SHP77 treated with DMSO at 0.1 percent for 48 hours (cell line): ENCODE measurements around the gene SMARCC2.
"Not testable (repeated sequence)": the region's sequence is repeated elsewhere in the genome, so short reads cannot be mapped to it uniquely, and the experiment has no call there.

Experiments
- DNase-seq: peaks from one replicate; lab custom pipeline; 2025; lab: John Stamatoyannopoulos, UW

Gene SMARCC2

GRCh38 chr12:56121204-56121870 is 67.9 kb downstream of the SMARCC2 start:
- DNase-seq, result no peak

DNA sequence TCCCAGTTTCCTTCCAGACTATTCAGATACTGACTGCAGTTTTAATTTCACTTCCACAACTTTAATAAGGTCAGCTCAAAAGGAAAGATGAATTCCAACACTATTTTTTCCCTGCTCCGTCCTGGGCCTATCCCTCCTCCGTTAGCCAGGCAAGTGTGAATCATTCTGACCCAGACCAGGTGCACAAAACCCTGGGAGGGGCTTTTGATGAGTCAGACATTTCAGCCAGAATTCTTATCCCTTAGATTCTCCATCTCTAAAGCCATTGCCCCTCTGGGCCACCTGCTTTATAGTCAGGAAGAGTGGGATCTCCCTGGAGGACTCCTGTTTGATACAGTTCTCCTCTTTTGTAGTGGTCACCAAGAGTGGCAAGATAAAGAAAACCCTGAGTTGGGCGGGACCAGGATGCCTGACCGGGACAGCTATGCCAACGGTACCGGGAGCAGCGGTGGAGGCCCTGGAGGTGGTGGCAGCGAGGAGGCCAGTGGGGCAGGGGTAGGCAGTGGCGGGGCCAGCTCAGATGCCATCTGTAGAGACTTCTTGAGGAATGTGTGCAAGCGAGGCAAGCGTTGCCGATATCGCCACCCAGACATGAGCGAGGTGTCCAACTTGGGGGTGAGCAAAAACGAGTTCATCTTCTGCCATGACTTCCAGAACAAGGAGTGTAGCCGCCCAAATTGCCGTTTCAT is 69.0 kb downstream of the SMARCC2 start:
- DNase-seq, result no peak

- peak; percentile 77 for DNase-seq
These were observed 69.9 kb downstream of the SMARCC2 start for GRCh38 chr12:56119361-56119796.

GRCh38 chr12:56118688-56119357 is 70.5 kb downstream of the SMARCC2 start:
- no peak for DNase-seq

DNA sequence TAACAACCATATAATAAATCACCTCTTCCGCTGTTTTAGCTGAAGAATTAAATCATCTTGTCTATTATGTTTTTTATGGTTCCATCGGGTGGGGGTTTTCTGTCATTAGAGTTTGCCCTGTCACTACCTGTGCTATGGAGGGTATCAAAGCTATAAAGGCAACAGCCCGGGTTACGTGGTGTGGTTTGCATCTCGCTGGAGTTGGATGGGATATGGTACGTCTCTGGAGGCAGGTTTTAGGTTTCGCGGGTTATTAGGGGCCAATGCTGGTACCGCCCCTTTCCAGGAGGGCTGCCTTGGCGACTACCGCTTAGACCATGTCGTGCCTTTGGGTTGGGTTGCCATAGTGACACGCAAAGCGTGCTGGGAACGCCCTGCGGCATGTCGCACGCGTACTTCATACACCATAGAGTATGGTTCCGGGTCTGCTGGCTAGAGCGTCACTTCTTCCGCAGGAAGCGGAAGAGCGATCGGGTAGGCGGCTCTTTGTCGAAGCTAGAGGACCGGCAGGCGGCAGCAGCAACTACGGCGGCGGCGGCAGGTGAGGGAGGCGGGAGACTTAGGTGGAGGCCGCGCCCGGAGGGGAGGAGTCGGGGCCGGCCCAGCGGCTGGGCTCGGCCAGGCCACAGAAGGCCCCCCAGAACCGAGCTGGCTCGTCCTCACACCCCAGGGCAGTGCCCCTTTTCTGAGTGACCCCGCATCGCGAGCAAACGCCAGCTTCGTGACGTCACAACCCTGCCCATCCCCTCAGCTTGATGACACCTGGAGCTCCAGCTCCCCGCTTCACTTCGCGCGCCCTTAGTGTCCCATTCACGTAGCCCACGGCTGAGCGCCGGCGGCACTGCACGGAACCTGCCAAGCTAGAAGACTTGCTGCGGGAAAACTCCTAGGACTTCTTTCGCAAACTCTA is 71.2 kb downstream of the SMARCC2 start, which contains the start of gene ZC3H10:
TSS of gene ZC3H10 (plus strand) at position 489 of the 910 bp plus-strand sequence. CDS start 2,297 bp downstream, outside the sequence.
- DNase-seq, result peak; percentile 95

DNA sequence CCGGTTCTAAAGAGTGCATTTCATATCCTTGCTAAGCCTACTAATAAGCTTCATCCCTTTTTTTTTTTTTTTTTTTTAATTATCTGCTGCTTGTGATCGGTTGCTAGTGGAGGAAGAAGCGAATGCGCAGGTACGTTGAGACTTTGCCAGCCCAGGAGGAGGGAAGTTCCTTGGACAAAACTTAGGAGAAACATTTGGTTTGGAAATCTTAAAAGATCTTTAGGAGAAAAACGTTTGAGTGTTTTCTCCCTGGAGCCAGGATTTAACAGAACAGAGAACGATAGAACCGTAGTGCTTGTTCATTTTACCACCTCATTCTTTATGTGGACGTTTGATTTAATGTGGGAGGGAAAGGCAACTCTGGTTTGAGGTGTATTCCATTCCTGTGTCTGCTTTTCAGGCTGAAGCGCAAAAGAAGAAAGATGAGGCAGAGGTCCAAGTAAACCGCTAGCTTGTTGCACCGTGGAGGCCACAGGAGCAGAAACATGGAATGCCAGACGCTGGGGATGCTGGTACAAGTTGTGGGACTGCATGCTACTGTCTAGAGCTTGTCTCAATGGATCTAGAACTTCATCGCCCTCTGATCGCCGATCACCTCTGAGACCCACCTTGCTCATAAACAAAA is 72.1 kb downstream of the SMARCC2 start:
- DNase-seq, result not testable (repeated sequence)

DNA sequence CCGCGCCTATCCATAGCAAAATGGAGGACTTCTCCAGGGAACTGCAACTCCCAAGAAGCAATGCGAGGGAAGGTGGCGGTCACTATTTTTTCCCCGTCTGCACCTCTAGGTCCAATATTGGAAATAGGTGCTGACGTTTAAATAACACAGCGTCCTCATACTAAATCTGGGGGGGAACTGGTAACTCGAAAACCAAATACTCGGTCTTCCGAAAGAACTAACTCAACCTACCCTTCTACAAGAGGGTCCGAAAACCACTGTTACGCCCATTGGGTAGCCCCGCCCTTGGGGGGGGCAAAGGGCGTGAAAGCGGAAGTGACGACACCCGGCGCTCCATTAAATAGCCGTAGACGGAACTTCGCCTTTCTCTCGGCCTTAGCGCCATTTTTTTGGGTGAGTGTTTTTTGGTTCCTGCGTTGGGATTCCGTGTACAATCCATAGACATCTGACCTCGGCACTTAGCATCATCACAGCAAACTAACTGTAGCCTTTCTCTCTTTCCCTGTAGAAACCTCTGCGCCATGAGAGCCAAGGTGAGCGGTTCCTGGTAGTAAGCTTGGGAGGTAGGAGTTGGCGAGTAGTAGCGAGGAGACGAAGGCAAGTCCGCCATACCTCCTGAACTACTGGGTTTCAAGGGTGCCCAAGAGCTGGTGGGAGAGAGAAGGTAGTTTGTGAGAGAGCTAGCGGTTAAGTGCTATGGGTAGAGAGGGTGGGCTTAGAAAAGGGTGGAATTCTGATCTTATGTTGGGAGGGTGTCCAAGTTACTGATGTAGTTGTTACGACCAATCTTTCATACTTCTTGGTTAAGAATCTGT is 72.8 kb downstream of the SMARCC2 start, which contains the start of gene RPL41:
TSS of gene RPL41 (plus strand) at position 367 of the 815 bp plus-strand sequence.
- peak; percentile 90 for DNase-seq

DNA sequence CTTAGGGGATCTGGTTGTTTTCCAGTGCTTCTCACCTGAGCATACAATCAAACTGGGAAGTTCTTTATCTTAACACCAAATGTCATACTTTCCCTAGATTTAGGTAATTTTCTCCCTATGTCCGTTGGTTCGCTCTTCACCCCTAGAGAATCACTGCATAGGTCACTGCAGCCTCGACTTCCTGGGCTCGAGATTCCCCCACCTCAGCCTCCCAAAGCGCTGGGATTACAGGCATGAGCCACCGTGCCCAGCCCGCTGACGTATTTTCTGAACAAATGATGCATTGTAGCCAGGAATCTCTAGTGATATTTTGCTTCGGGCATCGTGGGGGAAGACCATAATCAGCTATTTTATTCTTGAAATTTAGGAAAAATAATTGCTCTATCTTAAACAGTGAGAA is 74.0 kb downstream of the SMARCC2 start:
- peak; percentile 31 for DNase-seq

DNA sequence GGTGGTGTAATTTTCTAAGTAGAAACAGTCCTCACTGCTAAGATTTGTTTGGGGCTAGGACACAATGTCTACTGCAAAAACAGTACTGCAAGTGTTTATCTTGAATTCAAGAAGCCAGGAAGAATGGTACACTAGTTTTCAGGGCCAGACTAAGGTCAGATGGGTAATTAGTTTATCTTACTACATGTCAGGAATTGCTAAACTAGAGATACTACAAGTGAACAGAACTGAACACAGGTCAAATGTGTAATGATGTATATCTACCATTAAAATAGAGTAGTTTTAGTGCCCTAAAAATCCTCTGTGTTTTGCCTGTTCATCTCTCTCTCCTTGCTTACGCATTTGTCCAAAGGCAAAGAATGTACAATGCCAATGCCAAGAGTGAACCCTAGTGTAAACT is 75.2 kb downstream of the SMARCC2 start:
- DNase-seq, result no peak
